OCI-LY7 (cell line): ENCODE results near the gene ADCY1.
A peak's percentile ranks its signal among the peaks of the same experiment; 100 is the strongest.

Experiments
- EZH2phosphoT487 ChIP-seq: fragments of 200-600 bp; sonication (generic); IDR thresholded peaks from 2 replicates; pipeline ENCODE4 v1.6.1; 2018; ENCODE audit warnings: low read depth, borderline replicate concordance, mild to moderate bottlenecking, mixed run types, antibody characterized with exemption, low read length, moderate library complexity, mixed read lengths
- TF ChIP-seq, protein P1 (sequence below): fragments of 200-600 bp; sonication (generic); conservative IDR thresholded peaks from 2 replicates; pipeline ENCODE4 v1.5.1; 2014; ENCODE audit warnings: mild to moderate bottlenecking, antibody characterized with exemption, low read length, moderate library complexity, mixed read lengths

DNA sequence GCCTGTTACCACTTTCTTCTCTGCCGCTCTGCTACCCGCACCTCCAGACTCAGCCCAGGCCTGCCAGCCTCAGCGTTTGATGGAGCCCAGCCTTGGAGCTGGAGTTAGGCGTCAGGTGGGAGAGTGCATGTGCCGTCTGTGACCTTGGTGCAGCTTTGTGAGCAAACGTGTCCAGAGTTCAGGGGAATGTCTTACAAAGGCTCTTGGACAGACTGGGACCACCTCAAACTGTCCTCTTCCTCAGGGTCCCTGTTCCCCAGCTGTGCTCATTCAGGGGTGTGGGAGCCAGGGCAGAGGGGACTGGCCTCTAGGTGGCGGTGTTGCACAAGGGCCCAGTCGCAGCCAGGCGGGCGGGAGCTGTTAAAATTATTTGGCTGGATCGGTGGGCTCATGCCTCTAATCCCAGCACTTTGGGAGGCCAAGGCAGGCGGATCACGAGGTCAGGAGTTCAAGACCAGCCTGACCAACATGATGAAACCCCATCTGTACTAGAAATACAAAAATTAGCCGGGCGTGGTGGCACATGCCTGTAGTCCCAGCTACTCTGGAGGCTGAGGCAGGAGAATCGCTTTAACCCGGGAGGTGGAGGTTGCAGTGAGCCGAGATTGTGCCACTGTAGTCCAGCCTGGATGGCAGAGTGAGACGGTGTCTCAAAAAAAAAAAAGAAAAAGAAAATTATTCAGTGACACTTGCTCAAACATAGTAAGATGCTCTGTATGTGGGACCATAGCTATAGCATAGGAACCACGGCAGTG, 89.2 kb downstream of the ADCY1 start:
- TF ChIP-seq, protein P1, sequence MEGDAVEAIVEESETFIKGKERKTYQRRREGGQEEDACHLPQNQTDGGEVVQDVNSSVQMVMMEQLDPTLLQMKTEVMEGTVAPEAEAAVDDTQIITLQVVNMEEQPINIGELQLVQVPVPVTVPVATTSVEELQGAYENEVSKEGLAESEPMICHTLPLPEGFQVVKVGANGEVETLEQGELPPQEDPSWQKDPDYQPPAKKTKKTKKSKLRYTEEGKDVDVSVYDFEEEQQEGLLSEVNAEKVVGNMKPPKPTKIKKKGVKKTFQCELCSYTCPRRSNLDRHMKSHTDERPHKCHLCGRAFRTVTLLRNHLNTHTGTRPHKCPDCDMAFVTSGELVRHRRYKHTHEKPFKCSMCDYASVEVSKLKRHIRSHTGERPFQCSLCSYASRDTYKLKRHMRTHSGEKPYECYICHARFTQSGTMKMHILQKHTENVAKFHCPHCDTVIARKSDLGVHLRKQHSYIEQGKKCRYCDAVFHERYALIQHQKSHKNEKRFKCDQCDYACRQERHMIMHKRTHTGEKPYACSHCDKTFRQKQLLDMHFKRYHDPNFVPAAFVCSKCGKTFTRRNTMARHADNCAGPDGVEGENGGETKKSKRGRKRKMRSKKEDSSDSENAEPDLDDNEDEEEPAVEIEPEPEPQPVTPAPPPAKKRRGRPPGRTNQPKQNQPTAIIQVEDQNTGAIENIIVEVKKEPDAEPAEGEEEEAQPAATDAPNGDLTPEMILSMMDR, result peak; percentile 85
- no peak for TF ChIP-seq EZH2phosphoT487
